Epithelial cell of proximal tubule (primary cell): ENCODE measurements around the gene TPRN. TPM values are rescaled to one million over a fixed set of nuclear protein-coding genes. Genes with fewer than 3 reads are reported as not detected.

Source experiments
- DNase-seq: peaks from one replicate; pipeline ENCODE4 v3.0.0-alpha.2; 2011; ENCODE audit warnings: low read depth
- H3K4me3 ChIP-seq: 2 replicates; pipeline ENCODE4 v1.5.1; 2011; ENCODE audit warnings: low read depth, mild to moderate bottlenecking, low read length
- total RNA-seq: library from RNA; depleted of rRNA; stranded (reverse); fragments of >200 nt; gene quantifications from 2 replicates; pipeline ENCODE4 v1.2.3, GENCODE V29; 2015
- TF ChIP-seq, protein P1 (sequence below): conservative IDR thresholded peaks from 2 replicates; pipeline ENCODE4 v1.5.1; 2012; ENCODE audit warnings: low read depth, mild to moderate bottlenecking, low read length

TPRN gene
- total RNA-seq, 1 donor from 2014 or later = 10.5 TPM

DNA sequence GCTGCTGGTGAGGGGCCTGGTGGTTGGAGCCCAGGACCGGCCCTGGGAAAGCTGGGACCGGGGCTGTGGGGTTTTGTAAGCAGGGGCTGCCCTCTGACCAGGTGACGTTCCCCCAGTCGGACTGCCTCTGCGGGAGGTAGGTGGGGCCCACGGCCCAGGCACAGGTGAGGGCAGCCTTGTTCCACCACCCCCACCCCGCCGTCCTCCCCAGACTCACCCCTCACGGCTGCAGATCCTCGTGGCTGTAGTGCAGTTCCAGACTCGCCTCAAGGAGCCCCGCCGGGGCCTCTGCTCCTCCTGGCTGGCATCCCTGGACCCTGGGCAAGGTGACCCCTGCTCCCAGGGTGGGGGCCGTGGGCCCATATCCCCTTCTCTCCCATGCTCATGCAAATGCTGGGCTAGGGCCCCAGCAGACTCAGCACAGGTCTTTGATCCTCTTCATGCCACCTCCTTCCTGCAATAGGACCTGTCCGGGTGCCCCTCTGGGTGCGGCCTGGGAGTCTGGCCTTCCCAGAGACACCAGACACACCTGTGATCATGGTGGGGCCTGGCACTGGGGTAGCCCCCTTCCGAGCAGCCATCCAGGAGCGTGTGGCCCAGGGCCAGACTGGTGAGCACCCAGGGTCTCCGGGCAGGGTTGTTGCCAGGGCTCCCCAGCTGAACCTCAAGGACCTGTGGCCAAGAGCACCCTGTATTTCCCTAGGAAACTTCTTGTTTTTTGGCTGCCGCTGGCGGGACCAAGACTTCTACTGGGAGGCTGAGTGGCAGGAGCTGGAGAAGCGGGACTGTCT is 14.8 kb upstream of the TPRN start:
- no peak for DNase-seq
- TF ChIP-seq, protein P1, sequence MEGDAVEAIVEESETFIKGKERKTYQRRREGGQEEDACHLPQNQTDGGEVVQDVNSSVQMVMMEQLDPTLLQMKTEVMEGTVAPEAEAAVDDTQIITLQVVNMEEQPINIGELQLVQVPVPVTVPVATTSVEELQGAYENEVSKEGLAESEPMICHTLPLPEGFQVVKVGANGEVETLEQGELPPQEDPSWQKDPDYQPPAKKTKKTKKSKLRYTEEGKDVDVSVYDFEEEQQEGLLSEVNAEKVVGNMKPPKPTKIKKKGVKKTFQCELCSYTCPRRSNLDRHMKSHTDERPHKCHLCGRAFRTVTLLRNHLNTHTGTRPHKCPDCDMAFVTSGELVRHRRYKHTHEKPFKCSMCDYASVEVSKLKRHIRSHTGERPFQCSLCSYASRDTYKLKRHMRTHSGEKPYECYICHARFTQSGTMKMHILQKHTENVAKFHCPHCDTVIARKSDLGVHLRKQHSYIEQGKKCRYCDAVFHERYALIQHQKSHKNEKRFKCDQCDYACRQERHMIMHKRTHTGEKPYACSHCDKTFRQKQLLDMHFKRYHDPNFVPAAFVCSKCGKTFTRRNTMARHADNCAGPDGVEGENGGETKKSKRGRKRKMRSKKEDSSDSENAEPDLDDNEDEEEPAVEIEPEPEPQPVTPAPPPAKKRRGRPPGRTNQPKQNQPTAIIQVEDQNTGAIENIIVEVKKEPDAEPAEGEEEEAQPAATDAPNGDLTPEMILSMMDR = no peak
- no peak overlapping the region for H3K4me3 ChIP-seq

- no peak for DNase-seq
- no peak overlapping the region for H3K4me3 ChIP-seq
- TF ChIP-seq, protein P1 = no peak
Measured at GRCh38 chr9:137214620-137215019, 14.1 kb upstream of the TPRN start.

DNA sequence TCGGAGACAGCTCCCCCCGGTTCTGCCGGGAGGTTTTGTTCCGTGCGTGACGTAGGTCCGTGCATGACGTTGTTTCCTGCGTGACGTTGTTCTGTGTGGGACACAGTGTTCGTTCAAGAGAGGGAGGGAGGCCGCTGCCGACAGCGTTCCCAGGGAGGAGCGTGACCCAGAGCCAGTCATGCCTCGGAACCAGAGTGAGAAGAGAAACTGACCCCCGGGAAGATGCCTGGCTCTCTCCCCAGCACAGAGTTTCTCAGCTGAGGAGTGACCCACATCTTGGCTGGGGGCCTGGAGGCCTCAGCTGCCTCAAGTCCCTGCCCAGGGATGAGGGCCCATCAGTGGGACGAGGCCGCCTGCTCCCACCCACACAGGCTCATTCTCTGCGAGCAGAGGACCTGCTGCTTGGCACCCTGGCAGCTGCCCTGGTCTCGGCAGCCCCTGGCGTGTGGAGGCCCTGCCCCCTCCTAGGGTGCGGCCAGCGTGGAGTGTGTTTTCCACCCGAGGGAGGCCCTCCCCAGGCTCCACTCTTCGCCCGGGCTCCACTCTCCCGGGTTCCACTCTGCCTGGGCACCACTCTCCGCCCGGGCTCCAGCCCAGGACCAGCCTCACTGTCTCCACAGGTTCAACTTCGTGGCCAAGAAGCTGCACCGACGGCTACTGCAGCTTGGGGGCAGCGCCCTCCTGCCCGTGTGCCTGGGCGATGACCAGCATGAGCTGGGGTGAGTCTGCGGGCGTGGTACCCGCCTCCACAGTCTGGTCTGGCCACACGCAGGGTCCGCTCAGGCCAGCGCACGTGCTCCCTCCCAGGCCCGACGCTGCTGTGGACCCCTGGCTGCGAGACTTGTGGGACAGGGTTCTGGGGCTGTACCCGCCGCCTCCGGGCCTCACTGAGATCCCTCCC is 12.9 kb upstream of the TPRN start:
- TF ChIP-seq, protein P1 = peak; percentile 33
- no peak overlapping the region for H3K4me3 ChIP-seq
- no peak for DNase-seq

- no peak overlapping the region for H3K4me3 ChIP-seq
- TF ChIP-seq, protein P1 = peak; percentile 11
- no peak for DNase-seq
Measured at GRCh38 chr9:137212520-137212919, 12.0 kb upstream of the TPRN start.

GRCh38 chr9:137211532-137211931 is 11.0 kb upstream of the TPRN start:
- no peak overlapping the region for H3K4me3 ChIP-seq
- TF ChIP-seq, protein P1 = no peak
- DNase-seq = no peak

- peak overlapping the region; percentile 97 for H3K4me3 ChIP-seq
- TF ChIP-seq, protein P1 = no peak
- no peak for DNase-seq
Measured at GRCh38 chr9:137206602-137207001, 6.1 kb upstream of the TPRN start.
